Liver (tissue), 9 donors: ENCODE data around the gene DEPDC5. TPM values are rescaled to one million over a fixed set of nuclear protein-coding genes. Genes with fewer than 3 reads are reported as not detected.

Experiments used
- DNase-seq: peaks from one replicate; pipeline ENCODE4 v3.0.0-alpha.2; 2017; ENCODE audit warnings: low spot score
- H3K27ac ChIP-seq, 2 donors: one replicate each; pipeline ENCODE4 v1.7.0; 2013; ENCODE audit warnings: inconsistent platforms in 2 of 2, low read length in 2 of 2, control low read depth in 1 of 2, low read depth in 1 of 2, mild to moderate bottlenecking in 1 of 2
- H3K27me3 ChIP-seq, 4 donors: one replicate each; pipeline versions ENCODE4 v1.6.1 to v1.7.0; 2013; ENCODE audit warnings: low read length in 3 of 4, inconsistent platforms in 1 of 4, mild to moderate bottlenecking in 1 of 4, moderate library complexity in 1 of 4; ENCODE audit not compliant: control insufficient read depth in 4 of 4, insufficient read depth in 4 of 4
- H3K36me3 ChIP-seq, 4 donors: one replicate each; pipeline versions ENCODE4 v1.6.1 to v1.7.0; 2013; ENCODE audit warnings: low read length in 3 of 4, mild to moderate bottlenecking in 3 of 4, low read depth in 1 of 4, moderate library complexity in 1 of 4; ENCODE audit not compliant: control insufficient read depth in 4 of 4, insufficient read depth in 3 of 4
- H3K4me1 ChIP-seq, 4 donors: one replicate each; pipeline versions ENCODE4 v1.6.1 to v1.7.0; 2013; ENCODE audit warnings: low read length in 3 of 4, mild to moderate bottlenecking in 3 of 4, moderate library complexity in 1 of 4; ENCODE audit not compliant: control insufficient read depth in 4 of 4, insufficient read depth in 4 of 4
- H3K4me3 ChIP-seq, 3 donors: one replicate each; pipeline versions ENCODE4 v1.6.1 to v1.7.0; 2013; ENCODE audit warnings: low read length in 3 of 3, control low read depth in 1 of 3, low read depth in 1 of 3, mild to moderate bottlenecking in 1 of 3
- H3K9ac ChIP-seq, 2 donors: one replicate each; pipeline ENCODE4 v1.7.0; 2013; ENCODE audit warnings: low read length in 2 of 2, mild to moderate bottlenecking in 2 of 2, moderate library complexity in 2 of 2, control low read depth in 1 of 2, low read depth in 1 of 2
- H3K9me3 ChIP-seq, 4 donors: one replicate each; pipeline versions ENCODE4 v1.6.1 to v1.7.0; 2013; ENCODE audit warnings: low read length in 3 of 4; ENCODE audit not compliant: control insufficient read depth in 4 of 4
- CTCF ChIP-seq: fragments of 150-350 bp; IDR thresholded peaks from 2 replicates; pipeline ENCODE4 v1.5.1; 2017; ENCODE audit warnings: improper control_type of control experiment, low read depth, low read length; ENCODE audit not compliant: missing input control
- EGR1 ChIP-seq, 2 donors: IDR thresholded peaks; 2 replicates each; pipeline ENCODE4 v1.6.1; 2016 to 2018; ENCODE audit warnings: antibody characterized with exemption in 2 of 2, low read depth in 2 of 2
- FOXA1 ChIP-seq: IDR thresholded peaks from 2 replicates; pipeline ENCODE4 v1.6.1; 2016; ENCODE audit warnings: antibody characterized with exemption
- FOXA2 ChIP-seq: IDR thresholded peaks from 2 replicates; pipeline ENCODE4 v1.6.1; 2016; ENCODE audit warnings: antibody characterized with exemption
- GABPA ChIP-seq, 2 donors: IDR thresholded peaks in 1 of 2; conservative IDR thresholded peaks in 1 of 2; 2 replicates each; pipeline ENCODE4 v1.6.1; 2016; ENCODE audit warnings: antibody characterized with exemption in 2 of 2, mild to moderate bottlenecking in 1 of 2, moderate library complexity in 1 of 2
- HNF4A ChIP-seq, 2 donors: conservative IDR thresholded peaks; 2 replicates each; pipeline ENCODE4 v1.6.1; 2016; ENCODE audit warnings: antibody characterized with exemption in 2 of 2, mild to moderate bottlenecking in 2 of 2
- HNF4G ChIP-seq: IDR thresholded peaks from 2 replicates; pipeline ENCODE4 v1.6.1; 2016; ENCODE audit warnings: antibody characterized with exemption
- JUND ChIP-seq, 2 donors: IDR thresholded peaks; 2 replicates each; pipeline ENCODE4 v1.6.1; 2016; ENCODE audit warnings: antibody characterized with exemption in 2 of 2
- NR2F2 ChIP-seq: IDR thresholded peaks from 2 replicates; pipeline ENCODE4 v1.6.1; 2016; ENCODE audit warnings: antibody characterized with exemption
- RAD21 ChIP-seq, 2 donors: IDR thresholded peaks; 2 replicates each; pipeline ENCODE4 v1.6.1; 2016; ENCODE audit warnings: antibody characterized with exemption in 2 of 2, mild to moderate bottlenecking in 2 of 2
- REST ChIP-seq: IDR thresholded peaks from 2 replicates; pipeline ENCODE4 v1.6.1; 2016; ENCODE audit warnings: antibody characterized with exemption, mild to moderate bottlenecking
- SP1 ChIP-seq: IDR thresholded peaks from 2 replicates; pipeline ENCODE4 v1.6.1; 2018; ENCODE audit warnings: antibody characterized with exemption, mild to moderate bottlenecking
- TAF1 ChIP-seq: conservative IDR thresholded peaks from 2 replicates; pipeline ENCODE4 v1.6.1; 2016; ENCODE audit warnings: antibody characterized with exemption, mild to moderate bottlenecking
- YY1 ChIP-seq: IDR thresholded peaks from 2 replicates; pipeline ENCODE4 v1.6.1; 2016; ENCODE audit warnings: antibody characterized with exemption, mild to moderate bottlenecking
- ZBTB33 ChIP-seq: IDR thresholded peaks from 2 replicates; pipeline ENCODE4 v1.6.1; 2016; ENCODE audit warnings: antibody characterized with exemption
- WGBS: extraction: QIAGEN DNeasy Blood & Tissue Kit; methylation state at CpG from one replicate; pipeline ENCODE4 v1.1.7; 2013; 5-methylcytosine and 5-hydroxymethylcytosine counted together
- polyA plus RNA-seq, 2 donors: library from polyadenylated mRNA; stranded (reverse) in 1 of 2; unstranded in 1 of 2; fragments of 200-250 nt in 1 of 2; fragments of >200 nt in 1 of 2; fragmentation: Nextera tagmentation in 1 of 2; extraction: Ambion mirVana in 1 of 2; gene quantifications; one replicate each; pipeline versions ENCODE4 v1.2.1 to v1.2.3, GENCODE V29; 2013 to 2015
- total RNA-seq, 2 donors: library from RNA; depleted of rRNA; stranded (reverse); fragments of >200 nt; gene quantifications; one replicate each; pipeline ENCODE4 v1.2.3, GENCODE V29; 2014
- donor health status: healthy.
- donor health status: healthy.
- donor health status: healthy.
- donor health status: healthy.
- donor health status: healthy.

The DEPDC5 gene
- total and polyA plus RNA-seq, 4 donors = 5.5 to 19.4 (median 12.6) TPM

- TF ChIP-seq REST = no peak
- TF ChIP-seq EGR1 (IDR thresholded peaks at IDR 0.05; ENCODE audit: low read depth in 2 of 2) = no peak
- no peak for TF ChIP-seq RAD21 (IDR thresholded peaks at IDR 0.05)
Measured at GRCh38 chr22:31764785-31765184, 11.0 kb downstream of the DEPDC5 start (continued).

GRCh38 chr22:31768422-31769059 is 14.7 kb downstream of the DEPDC5 start:
- Histone ChIP-seq H3K4me1 (no peaks in the 10 kb centered on the region), H3K9ac (no peak overlapping the region), H3K4me3 (no peak overlapping the region), H3K27me3 (no peaks in the 10 kb centered on the region), H3K27ac (no peak overlapping the region), H3K9me3 (no peaks in the 10 kb centered on the region), H3K36me3 (peaks cover 22 to 52% (median 37%) of the 10 kb centered on the region in 4 donors)
- DNase-seq = no peak
- TF ChIP-seq SP1 = no peak
- no peak for TF ChIP-seq ZBTB33
- TF ChIP-seq NR2F2 = no peak
- no peak for TF ChIP-seq HNF4G
- no peak for TF ChIP-seq REST
- TF ChIP-seq GABPA (IDR thresholded peaks at IDR 0.05 in 1 of 2, conservative IDR thresholded peaks at IDR 0.05 in 1 of 2) = no peak
- 96% methylated on average over 4 of the region's 4 CpGs for WGBS

- Histone ChIP-seq H3K9ac (no peak overlapping the region), H3K9me3 (no peaks in the 10 kb centered on the region), H3K4me3 (no peak overlapping the region), H3K27me3 (no peaks in the 10 kb centered on the region), H3K27ac (no peak overlapping the region), H3K36me3 (peaks cover 13 to 41% (median 26%) of the 10 kb centered on the region in 4 donors), H3K4me1 (no peaks in the 10 kb centered on the region)
- WGBS = 95% methylated on average over 5 of the region's 5 CpGs
- DNase-seq = no peak
- no peak for TF ChIP-seq RAD21 (IDR thresholded peaks at IDR 0.05)
- TF ChIP-seq YY1 = no peak
- no peak for TF ChIP-seq TAF1
- no peak for TF ChIP-seq REST
- TF ChIP-seq FOXA2 = no peak
- TF ChIP-seq FOXA1 = no peak
- TF ChIP-seq HNF4A (conservative IDR thresholded peaks at IDR 0.05) = no peak
- TF ChIP-seq NR2F2 = no peak
- TF ChIP-seq SP1 = no peak
- no peak for TF ChIP-seq CTCF
- no peak for TF ChIP-seq JUND (IDR thresholded peaks at IDR 0.05)
Measured at GRCh38 chr22:31773416-31773815, 19.6 kb downstream of the DEPDC5 start.
